Hematopoietic multipotent progenitor cell treated with erythropoietin and hydrocortisone succinate and interleukin-3 and kit ligand, for 8 days (in vitro differentiated cells): ENCODE results near the gene BMPER.

Source experiments
- DNase-seq: peaks from one replicate; pipeline ENCODE4 v3.0.0-alpha.2; 2015

The BMPER gene

GRCh38 chr7:34067005-34067778 is 161.9 kb downstream of the BMPER start:
- no peak for DNase-seq

- DNase-seq: no peak
Observed at GRCh38 chr7:34069676-34070075, 164.3 kb downstream of the BMPER start.

GRCh38 chr7:34070511-34071323 is 165.4 kb downstream of the BMPER start:
- no peak for DNase-seq

GRCh38 chr7:34073676-34074075 is 168.3 kb downstream of the BMPER start:
- no peak for DNase-seq

- DNase-seq: no peak
Observed at GRCh38 chr7:34074421-34074820, 169.1 kb downstream of the BMPER start.

GRCh38 chr7:34075523-34076370 is 170.4 kb downstream of the BMPER start:
- DNase-seq: no peak

GRCh38 chr7:34077168-34077567 is 171.8 kb downstream of the BMPER start:
- DNase-seq: no peak

GRCh38 chr7:34078864-34079263 is 173.5 kb downstream of the BMPER start:
- DNase-seq: no peak

GRCh38 chr7:34080513-34080912 is 175.2 kb downstream of the BMPER start:
- no peak for DNase-seq

- DNase-seq: no peak
Observed at GRCh38 chr7:34081935-34082334, 176.6 kb downstream of the BMPER start.

GRCh38 chr7:34083440-34083839 is 178.1 kb downstream of the BMPER start:
- no peak for DNase-seq

GRCh38 chr7:34084651-34085050 is 179.3 kb downstream of the BMPER start:
- DNase-seq: no peak

GRCh38 chr7:34086064-34086463 is 180.7 kb downstream of the BMPER start:
- no peak for DNase-seq

GRCh38 chr7:34086981-34087380 is 181.6 kb downstream of the BMPER start:
- no peak for DNase-seq

- DNase-seq: peak; percentile 19
Observed at GRCh38 chr7:34087892-34088891, 182.9 kb downstream of the BMPER start.

- no peak for DNase-seq
Observed at GRCh38 chr7:34090816-34091215, 185.5 kb downstream of the BMPER start.

- peak; percentile 49 for DNase-seq
Observed at GRCh38 chr7:34091321-34091917, 186.1 kb downstream of the BMPER start.

GRCh38 chr7:34093276-34093675 is 187.9 kb downstream of the BMPER start:
- no peak for DNase-seq

GRCh38 chr7:34096198-34096651 is 190.9 kb downstream of the BMPER start:
- no peak for DNase-seq

- DNase-seq: no peak
Observed at GRCh38 chr7:34096777-34097176, 191.4 kb downstream of the BMPER start.

- DNase-seq: no peak
Observed at GRCh38 chr7:34100661-34101060, 195.3 kb downstream of the BMPER start.
